Prostate gland (tissue), 2 donors: Measurements from ENCODE around the gene CEP43. TPM values are rescaled to one million over a fixed set of nuclear protein-coding genes. Genes with fewer than 3 reads are reported as not detected.

Experiments
- DNase-seq: peaks from one replicate; pipeline ENCODE4 v3.0.0-alpha.2; 2019; ENCODE audit warnings: low spot score
- H3K27ac ChIP-seq, 2 donors: fragments of 200-600 bp; sonication (generic); 2 replicates each; pipeline ENCODE4 v1.5.1; 2017 to 2019
- H3K27me3 ChIP-seq: fragments of 200-600 bp; sonication (generic); replicated peaks from 2 replicates; pipeline ENCODE4 v1.5.1; 2019; ENCODE audit not compliant: insufficient read depth
- H3K36me3 ChIP-seq, 2 donors: fragments of 200-600 bp; sonication (generic); 1 replicate in 1 of 2; 2 replicates in 1 of 2; pipeline versions ENCODE4 v1.5.1 to v1.8.1; 2017 to 2019
- H3K4me1 ChIP-seq: fragments of 200-600 bp; sonication (generic); replicated peaks from 2 replicates; pipeline ENCODE4 v1.5.1; 2019
- H3K4me3 ChIP-seq, 2 donors: fragments of 200-600 bp; sonication (generic); 2 replicates each; pipeline ENCODE4 v1.5.1; 2017 to 2019
- H3K9me3 ChIP-seq: fragments of 200-600 bp; sonication (generic); 2 replicates; pipeline ENCODE4 v1.5.1; 2017
- POLR2A ChIP-seq: fragments of 450-650 bp; IDR thresholded peaks from one replicate; pipeline ENCODE4 v1.6.1; 2016; ENCODE audit warnings: antibody characterized with exemption, mild to moderate bottlenecking
- POLR2AphosphoS5 ChIP-seq: sonication (generic); formaldehyde crosslinking; IDR thresholded peaks from one replicate; pipeline ENCODE4 v1.6.1; 2017; ENCODE audit warnings: antibody characterized with exemption
- WGBS: methylation state at CpG from one replicate; pipeline ENCODE4 v1.1.5; 2018; 5-methylcytosine and 5-hydroxymethylcytosine counted together
- intact Hi-C: fragments of 100-400 bp; cut with DNase I; formaldehyde crosslinking; loops from one replicate; pipeline ENCODE4 v1.14.2; 2022
- microRNA-seq: library from miRNA; unstranded; fragments of <30 nt; microRNA quantifications from one replicate; pipeline ENCODE4, GENCODE V29; 2016
- small RNA-seq, 2 donors: library from RNA; depleted of rRNA; stranded (forward); fragments of <200 nt; gene quantifications; one replicate each; pipeline ENCODE3, GENCODE V24; 2016
- total RNA-seq, 2 donors: library from RNA; depleted of rRNA; stranded (reverse); fragments of >200 nt; gene quantifications; one replicate each; pipeline ENCODE4 v1.1.0, GENCODE V29; 2016
- TF ChIP-seq, protein P1 (sequence below), 4 experiments: fragments of 200-600 bp in 2 of 4; fragments of 450-650 bp in 2 of 4; sonication (generic) in 2 of 4; IDR thresholded peaks; 1 replicate in 3 of 4; 2 replicates in 1 of 4; pipeline ENCODE4 v1.5.1; 2016 to 2019; ENCODE audit warnings: antibody characterized with exemption in 4 of 4, mild to moderate bottlenecking in 2 of 4, moderate library complexity in 2 of 4

Gene CEP43
- total RNA-seq, 2 donors from 2014 or later: 13.3 to 25.7 TPM

DNA sequence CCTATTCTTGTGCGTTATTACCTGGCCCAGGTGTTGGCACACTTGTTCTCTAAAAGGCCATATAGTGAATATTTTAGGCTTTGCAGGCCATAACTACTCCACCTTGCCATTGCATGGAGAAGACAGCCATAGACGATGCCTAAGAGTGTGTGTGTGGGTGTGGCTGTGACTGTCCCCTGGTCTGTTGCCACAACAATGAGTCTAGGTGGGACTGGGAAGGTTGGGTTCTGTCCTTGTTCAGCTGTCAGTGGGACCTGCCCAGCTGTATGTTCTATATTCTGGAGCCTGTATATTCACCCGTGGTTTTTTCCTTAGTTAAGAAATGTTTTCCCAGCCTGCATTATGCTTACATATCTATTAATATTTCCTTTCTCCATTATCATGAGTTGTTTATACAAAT, 38.6 kb downstream of the CEP43 start:
- Histone ChIP-seq H3K4me3 (no peak overlapping the region), H3K36me3 (peaks cover 5 to 8% of the 10 kb centered on the region in 2 donors), H3K9me3 (no peaks in the 10 kb centered on the region), H3K4me1 (no peaks in the 10 kb centered on the region), H3K27ac (no peak overlapping the region), H3K27me3 (no peaks in the 10 kb centered on the region)
- no peak for TF ChIP-seq POLR2A
- TF ChIP-seq, protein P1, sequence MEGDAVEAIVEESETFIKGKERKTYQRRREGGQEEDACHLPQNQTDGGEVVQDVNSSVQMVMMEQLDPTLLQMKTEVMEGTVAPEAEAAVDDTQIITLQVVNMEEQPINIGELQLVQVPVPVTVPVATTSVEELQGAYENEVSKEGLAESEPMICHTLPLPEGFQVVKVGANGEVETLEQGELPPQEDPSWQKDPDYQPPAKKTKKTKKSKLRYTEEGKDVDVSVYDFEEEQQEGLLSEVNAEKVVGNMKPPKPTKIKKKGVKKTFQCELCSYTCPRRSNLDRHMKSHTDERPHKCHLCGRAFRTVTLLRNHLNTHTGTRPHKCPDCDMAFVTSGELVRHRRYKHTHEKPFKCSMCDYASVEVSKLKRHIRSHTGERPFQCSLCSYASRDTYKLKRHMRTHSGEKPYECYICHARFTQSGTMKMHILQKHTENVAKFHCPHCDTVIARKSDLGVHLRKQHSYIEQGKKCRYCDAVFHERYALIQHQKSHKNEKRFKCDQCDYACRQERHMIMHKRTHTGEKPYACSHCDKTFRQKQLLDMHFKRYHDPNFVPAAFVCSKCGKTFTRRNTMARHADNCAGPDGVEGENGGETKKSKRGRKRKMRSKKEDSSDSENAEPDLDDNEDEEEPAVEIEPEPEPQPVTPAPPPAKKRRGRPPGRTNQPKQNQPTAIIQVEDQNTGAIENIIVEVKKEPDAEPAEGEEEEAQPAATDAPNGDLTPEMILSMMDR (IDR thresholded peaks at IDR 0.05): no peak
- TF ChIP-seq POLR2AphosphoS5: no peak
- DNase-seq: no peak
- 84% methylated on average over 3 of the region's 3 CpGs for WGBS
- intact Hi-C loops: no loop called here

GRCh38 chr6:167044696-167045095, 45.5 kb downstream of the CEP43 start:
- no peak for TF ChIP-seq POLR2A
- TF ChIP-seq, protein P1 (IDR thresholded peaks at IDR 0.05): no peak
- TF ChIP-seq POLR2AphosphoS5: no peak
- 76% methylated on average over 10 of the region's 10 CpGs for WGBS

GRCh38 chr6:167045828-167046580, 46.8 kb downstream of the CEP43 start:
- Histone ChIP-seq H3K36me3 (no peaks in the 10 kb centered on the region), H3K27me3 (no peaks in the 10 kb centered on the region), H3K4me3 (no peak overlapping the region), H3K9me3 (no peaks in the 10 kb centered on the region), H3K27ac (no peak overlapping the region), H3K4me1 (no peaks in the 10 kb centered on the region)
- intact Hi-C loops: no loop called here
- TF ChIP-seq POLR2AphosphoS5: no peak
- DNase-seq: no peak
- 80% methylated on average over 6 of the region's 6 CpGs for WGBS

More at GRCh38 chr6:167044696-167045095, 45.5 kb downstream of the CEP43 start:
- Histone ChIP-seq H3K36me3 (no peaks in the 10 kb centered on the region), H3K9me3 (no peaks in the 10 kb centered on the region), H3K27me3 (no peaks in the 10 kb centered on the region), H3K4me3 (no peak overlapping the region), H3K4me1 (no peaks in the 10 kb centered on the region), H3K27ac (no peak overlapping the region)
- intact Hi-C loops: no loop called here
- DNase-seq: no peak

GRCh38 chr6:167046861-167047495, 47.8 kb downstream of the CEP43 start:
- Histone ChIP-seq H3K36me3 (no peaks in the 10 kb centered on the region), H3K4me1 (no peaks in the 10 kb centered on the region), H3K27me3 (no peaks in the 10 kb centered on the region), H3K27ac (no peak overlapping the region), H3K4me3 (no peak overlapping the region), H3K9me3 (no peaks in the 10 kb centered on the region)
- intact Hi-C loops: no loop called here
- DNase-seq: no peak
- WGBS: 81% methylated on average over 8 of the region's 8 CpGs
- TF ChIP-seq, protein P1 (IDR thresholded peaks at IDR 0.05): no peak
- TF ChIP-seq POLR2A (no peak), POLR2AphosphoS5 (no peak)

DNA sequence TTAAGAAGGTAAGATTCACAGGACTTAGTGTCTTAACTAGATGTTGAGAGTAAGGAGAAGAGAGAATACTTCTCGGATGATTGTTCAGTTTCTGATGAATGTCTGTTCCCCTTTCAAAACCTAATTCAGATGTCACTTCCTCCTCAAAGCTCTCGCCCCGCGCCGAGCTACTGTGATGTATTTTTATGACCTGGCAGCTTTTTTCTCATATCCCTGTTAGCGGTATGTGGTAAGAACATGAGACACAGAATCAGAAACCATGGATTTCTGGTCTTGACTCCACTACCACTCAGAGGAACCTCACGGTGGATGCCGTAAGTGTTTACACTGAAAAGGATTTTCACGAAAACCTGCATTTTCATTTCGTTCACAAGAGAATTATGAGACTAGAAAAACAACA, 48.4 kb downstream of the CEP43 start:
- intact Hi-C loops: no loop called here
- Histone ChIP-seq H3K36me3 (no peaks in the 10 kb centered on the region), H3K9me3 (no peaks in the 10 kb centered on the region), H3K4me1 (no peaks in the 10 kb centered on the region), H3K27me3 (no peaks in the 10 kb centered on the region), H3K4me3 (no peak overlapping the region), H3K27ac (no peak overlapping the region)
- TF ChIP-seq, protein P1 (IDR thresholded peaks at IDR 0.05): no peak
- TF ChIP-seq POLR2A: no peak
- TF ChIP-seq POLR2AphosphoS5: no peak
- 87% methylated on average over 10 of the region's 10 CpGs for WGBS
- no peak for DNase-seq

Small RNAs within 50 kb of the gene (microRNA-seq; reads per million reads assigned to microRNA genes)
- gene MIR3939: not detected

Small RNAs within 50 kb of the gene (small RNA-seq; reads per million reads assigned to genes)
- 0 to 0.19 reads per million in 2 donors for gene MIR3939

Other genes with a start within 250 kb of the CEP43 start
- gene RNASET2, start 42.8 kb upstream of the CEP43 start, total RNA-seq: 100 to 1,000 TPM in 1 of 2 donors, 10 to 100 TPM in 1; 81.3 to 180 TPM
- not detected for gene CCR6, start 123.7 kb downstream of the CEP43 start, total RNA-seq
- not detected for gene GPR31, start 158.6 kb downstream of the CEP43 start, total RNA-seq